B cell (primary cell): ENCODE measurements around the gene TMEM220. TPM values are rescaled to one million over a fixed set of nuclear protein-coding genes. Genes with fewer than 3 reads are reported as not detected.

ENCODE experiments used
- ATAC-seq: fragments of 200-7000 bp; cut with Tn5 transposase; one replicate; pipeline ENCODE4 v1.10.0; 2021; ENCODE audit warnings: low read depth, mild to moderate bottlenecking, moderate number of reproducible peaks, moderate library complexity
- CTCF ChIA-PET: fragments of 350-600 bp; sonication (Branson Sonifier 250); formaldehyde crosslinking; loops from one replicate; lab custom pipeline; 2021; ENCODE audit warnings: antibody characterized with exemption, inconsistent platforms; lab: Charles Lee
- POLR2A ChIA-PET: fragments of 350-600 bp; sonication (Branson Sonifier 250); formaldehyde crosslinking; loops from one replicate; lab custom pipeline; 2021; ENCODE audit warnings: antibody characterized with exemption; lab: Charles Lee
- DNase-seq: peaks from one replicate; pipeline ENCODE4 v3.0.0; 2013
- H2AFZ ChIP-seq: 2 replicates; pipeline ENCODE4 v1.6.1; 2012; ENCODE audit warnings: mild to moderate bottlenecking, low read depth, low read length; ENCODE audit not compliant: insufficient read depth, poor library complexity, severe bottlenecking
- H3K27ac ChIP-seq, 2 donors: 1 replicate in 1 of 2; 2 replicates in 1 of 2; pipeline ENCODE4 v1.5.1; 2012 to 2013; ENCODE audit warnings: low read length in 2 of 2, mild to moderate bottlenecking in 2 of 2, moderate library complexity in 1 of 2
- H3K27me3 ChIP-seq, 4 experiments: fragments of 200-600 bp in 1 of 4; sonication (generic) in 1 of 4; replicated peaks in 1 of 4; 1 replicate in 2 of 4; 2 replicates in 2 of 4; pipeline versions ENCODE4 v1.6.1 to v1.7.0; 2013 to 2016; ENCODE audit warnings: low read length in 3 of 4, mild to moderate bottlenecking in 2 of 4, mixed read lengths in 1 of 4, moderate library complexity in 1 of 4; ENCODE audit not compliant: insufficient read depth in 4 of 4, control insufficient read depth in 3 of 4; ENCODE audit errors: control extremely low read depth in 1 of 4
- H3K36me3 ChIP-seq, 2 experiments: replicated peaks in 1 of 2; 1 replicate in 1 of 2; 2 replicates in 1 of 2; pipeline versions ENCODE4 v1.6.1 to v1.7.1; 2013; ENCODE audit warnings: low read length in 1 of 2; ENCODE audit not compliant: insufficient read depth in 2 of 2, control insufficient read depth in 1 of 2; ENCODE audit errors: control extremely low read depth in 1 of 2, extremely low read depth in 1 of 2
- H3K4me1 ChIP-seq, 2 donors: fragments of 200-600 bp in 1 of 2; sonication (generic) in 1 of 2; 1 replicate in 1 of 2; 2 replicates in 1 of 2; pipeline versions ENCODE4 v1.5.1 to v1.6.1; 2013 to 2017; ENCODE audit warnings: low read length in 2 of 2; ENCODE audit not compliant: control insufficient read depth in 2 of 2, insufficient read depth in 2 of 2
- H3K4me2 ChIP-seq: replicated peaks from 2 replicates; pipeline ENCODE3; 2012; ENCODE audit warnings: mild to moderate bottlenecking, low read depth, low read length; ENCODE audit not compliant: poor library complexity, severe bottlenecking
- H3K4me3 ChIP-seq, 5 experiments: fragments of 200-600 bp in 1 of 5; sonication (generic) in 1 of 5; 1 replicate in 3 of 5; 2 replicates in 2 of 5; pipeline versions ENCODE4 v1.5.1 to v1.7.0; 2011 to 2016; ENCODE audit warnings: low read length in 4 of 5, mild to moderate bottlenecking in 4 of 5, low read depth in 2 of 5, control low read depth in 1 of 5, moderate library complexity in 1 of 5; ENCODE audit not compliant: insufficient read depth in 1 of 5; ENCODE audit errors: control extremely low read depth in 1 of 5, extremely low read depth in 1 of 5
- H3K79me2 ChIP-seq: fragments of 200-600 bp; sonication (generic); one replicate; pipeline ENCODE4 v1.6.0; 2016; ENCODE audit warnings: low read length; ENCODE audit not compliant: control insufficient read depth, insufficient read depth
- H3K9ac ChIP-seq: fragments of 200-600 bp; sonication (generic); 2 replicates; pipeline ENCODE4 v1.6.1; 2017; ENCODE audit warnings: mild to moderate bottlenecking, low read length, moderate library complexity
- H3K9me3 ChIP-seq, 3 donors: one replicate each; pipeline versions ENCODE4 v1.6.1 to v1.7.1; 2013; ENCODE audit warnings: low read length in 2 of 3; ENCODE audit not compliant: control insufficient read depth in 2 of 3, insufficient read depth in 1 of 3; ENCODE audit errors: control extremely low read depth in 1 of 3
- H4K20me1 ChIP-seq: 2 replicates; pipeline ENCODE4 v1.6.0; 2012; ENCODE audit warnings: mild to moderate bottlenecking, low read length; ENCODE audit not compliant: insufficient read depth, control insufficient read depth, poor library complexity, severe bottlenecking
- H3K27ac Mint-ChIP-seq: one replicate; pipeline ENCODE4 v1.8.0; 2021; ENCODE audit warnings: mixed read lengths
- H3K27me3 Mint-ChIP-seq: one replicate; pipeline ENCODE4 v1.8.0; 2021; ENCODE audit warnings: mixed read lengths
- H3K4me1 Mint-ChIP-seq: one replicate; pipeline ENCODE4 v1.8.0; 2021; ENCODE audit warnings: mixed read lengths
- H3K4me3 Mint-ChIP-seq: one replicate; pipeline ENCODE4 v1.8.0; 2021; ENCODE audit warnings: mixed read lengths
- H3K9me3 Mint-ChIP-seq: one replicate; pipeline ENCODE4 v1.8.0; 2022; ENCODE audit warnings: mixed read lengths; ENCODE audit not compliant: insufficient read depth
- EZH2 ChIP-seq: IDR thresholded peaks from 2 replicates; pipeline ENCODE4 v1.6.1; 2012; ENCODE audit warnings: borderline replicate concordance, low read depth, mild to moderate bottlenecking, moderate library complexity, low read length; ENCODE audit not compliant: insufficient read depth, poor library complexity, severe bottlenecking
- WGBS: methylation state at CpG from one replicate; pipeline ENCODE4 v1.1.5; 2013; ENCODE audit warnings: missing lambda C conversion rate; ENCODE audit not compliant: insufficient coverage; 5-methylcytosine and 5-hydroxymethylcytosine counted together
- intact Hi-C: fragments of 100-400 bp; cut with micrococcal nuclease; formaldehyde crosslinking; loops from one replicate; pipeline ENCODE4 v1.10.0; 2022
- polyA plus RNA-seq: library from polyadenylated mRNA; depleted of rRNA; stranded (reverse); fragments of >200 nt; gene quantifications from 2 replicates; pipeline ENCODE4 v1.2.3, GENCODE V29; 2012
- total RNA-seq, 2 donors: library from RNA; stranded (reverse); fragments of 120-200 nt in 1 of 2; gene quantifications; 1 replicate in 1 of 2; 2 replicates in 1 of 2; pipeline versions ENCODE4 v1.2.3 to v1.2.4, GENCODE V29; 2013 to 2022
- TF ChIP-seq, protein P1 (sequence below): fragments of 200-600 bp; IDR thresholded peaks from one replicate; pipeline ENCODE4 v1.8.0; 2022; ENCODE audit warnings: antibody characterized with exemption, mild to moderate bottlenecking

Gene TMEM220
- total and polyA plus RNA-seq, 2 donors (not counting 1 experiment from before 2014, with no cell fraction given) = 2.9 to 7.4 TPM

DNA sequence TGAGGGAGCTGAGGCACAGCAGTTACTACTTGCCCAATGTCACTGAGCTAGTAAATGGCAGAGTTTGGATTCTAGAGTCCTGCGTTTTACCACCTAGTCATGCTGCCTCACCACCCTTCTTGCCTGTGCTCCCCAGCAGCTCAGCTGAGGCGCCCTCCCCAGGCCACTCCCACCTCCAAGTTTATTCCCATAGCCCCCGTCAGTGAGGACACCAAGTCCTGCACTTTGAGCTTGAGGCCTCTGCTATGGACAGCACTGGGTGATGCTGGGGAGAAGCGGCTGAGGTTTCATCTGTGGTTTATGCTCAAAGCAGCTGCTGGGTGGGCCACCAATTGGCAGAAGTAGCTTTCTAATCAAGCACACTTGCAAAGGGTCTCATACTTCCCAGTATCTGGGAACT, 37.4 kb upstream of the TMEM220 start:
- no peak overlapping the region for H3K27ac ChIP-seq
- no peaks in the 10 kb centered on the region for H3K4me1 Mint-ChIP-seq
- no peaks in the 10 kb centered on the region for H3K4me1 ChIP-seq
- no peak overlapping the region for H3K4me2 ChIP-seq
- no peaks in the 10 kb centered on the region for H4K20me1 ChIP-seq
- intact Hi-C loops = no loop called here
- ChIA-PET POLR2A (no interaction called here), CTCF (no interaction called here)
- peaks cover 0 to 5% (median 3%) of the 10 kb centered on the region in 3 donors for H3K9me3 ChIP-seq
- H3K9ac ChIP-seq = no peak overlapping the region
- no peak for DNase-seq
- TF ChIP-seq, protein P1, sequence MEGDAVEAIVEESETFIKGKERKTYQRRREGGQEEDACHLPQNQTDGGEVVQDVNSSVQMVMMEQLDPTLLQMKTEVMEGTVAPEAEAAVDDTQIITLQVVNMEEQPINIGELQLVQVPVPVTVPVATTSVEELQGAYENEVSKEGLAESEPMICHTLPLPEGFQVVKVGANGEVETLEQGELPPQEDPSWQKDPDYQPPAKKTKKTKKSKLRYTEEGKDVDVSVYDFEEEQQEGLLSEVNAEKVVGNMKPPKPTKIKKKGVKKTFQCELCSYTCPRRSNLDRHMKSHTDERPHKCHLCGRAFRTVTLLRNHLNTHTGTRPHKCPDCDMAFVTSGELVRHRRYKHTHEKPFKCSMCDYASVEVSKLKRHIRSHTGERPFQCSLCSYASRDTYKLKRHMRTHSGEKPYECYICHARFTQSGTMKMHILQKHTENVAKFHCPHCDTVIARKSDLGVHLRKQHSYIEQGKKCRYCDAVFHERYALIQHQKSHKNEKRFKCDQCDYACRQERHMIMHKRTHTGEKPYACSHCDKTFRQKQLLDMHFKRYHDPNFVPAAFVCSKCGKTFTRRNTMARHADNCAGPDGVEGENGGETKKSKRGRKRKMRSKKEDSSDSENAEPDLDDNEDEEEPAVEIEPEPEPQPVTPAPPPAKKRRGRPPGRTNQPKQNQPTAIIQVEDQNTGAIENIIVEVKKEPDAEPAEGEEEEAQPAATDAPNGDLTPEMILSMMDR = no peak
- TF ChIP-seq EZH2 = no peak
- peaks cover 12% of the 10 kb centered on the region for H3K9me3 Mint-ChIP-seq
- H3K4me3 ChIP-seq = no peak overlapping the region
- H3K27me3 ChIP-seq = peaks cover 0 to 2% (median 0%) of the 10 kb centered on the region in 4 experiments
- no peak for ATAC-seq
- no peak overlapping the region for H3K4me3 Mint-ChIP-seq
- H3K36me3 ChIP-seq = no peaks in the 10 kb centered on the region
- no peak overlapping the region for H2AFZ ChIP-seq
- H3K79me2 ChIP-seq = no peaks in the 10 kb centered on the region
- 96% methylated on average over 3 of the region's 4 CpGs for WGBS
- no peak overlapping the region for H3K27ac Mint-ChIP-seq
- H3K27me3 Mint-ChIP-seq = no peaks in the 10 kb centered on the region

DNA sequence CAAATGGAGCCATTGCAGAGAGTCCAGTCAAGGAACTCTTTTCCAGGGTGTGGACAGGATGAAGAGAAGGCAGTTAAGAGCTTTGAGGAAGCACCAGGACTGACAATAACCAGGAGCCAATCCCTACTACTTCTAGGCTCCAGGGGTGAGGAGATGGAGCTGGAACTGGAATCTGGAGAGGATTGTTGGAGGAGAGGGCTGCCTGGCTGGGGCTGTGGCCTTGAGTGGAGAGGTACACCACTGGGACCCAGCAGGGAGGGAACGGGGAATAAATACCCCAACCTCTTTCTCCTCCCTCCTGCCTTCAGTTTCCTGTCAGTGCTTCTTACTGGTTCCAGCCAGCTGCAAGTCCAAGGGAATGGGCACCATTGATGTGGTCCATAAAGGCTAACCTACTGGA, 32.2 kb upstream of the TMEM220 start:
- no peaks in the 10 kb centered on the region for H3K79me2 ChIP-seq
- ATAC-seq = no peak
- CTCF ChIA-PET = interaction anchor here (2.2 kb wide), 1 partner anchor 11 kb away, joined by 5 read pairs; no protein-coding TSS in a partner anchor
- no peak for DNase-seq
- Mint-ChIP-seq H3K4me3 (no peak overlapping the region), H3K4me1 (no peaks in the 10 kb centered on the region), H3K27ac (no peak overlapping the region), H3K9me3 (peaks cover 6% of the 10 kb centered on the region), H3K27me3 (no peaks in the 10 kb centered on the region)
- TF ChIP-seq EZH2 = no peak
- H4K20me1 ChIP-seq = no peaks in the 10 kb centered on the region
- no peak overlapping the region for H3K27ac ChIP-seq
- intact Hi-C loops = no loop called here
- H3K4me1 ChIP-seq = no peaks in the 10 kb centered on the region
- H3K27me3 ChIP-seq = no peaks in the 10 kb centered on the region
- H3K4me2 ChIP-seq = no peak overlapping the region
- no peak overlapping the region for H3K4me3 ChIP-seq
- no peak overlapping the region for H3K9ac ChIP-seq
- H2AFZ ChIP-seq = no peak overlapping the region
- H3K9me3 ChIP-seq = peaks cover 0 to 3% (median 2%) of the 10 kb centered on the region in 3 donors
- H3K36me3 ChIP-seq = no peaks in the 10 kb centered on the region
- WGBS = no CpG with 5 or more reads among the region's 1 CpG
- POLR2A ChIA-PET = no interaction called here
